ENCODE results near the gene LMNB1.

LMNB1 gene

GRCh38 chr5:126857472-126858410 is 80.8 kb downstream of the LMNB1 start:
- no peak for DNase-seq

GRCh38 chr5:126858441-126858840 is 81.5 kb downstream of the LMNB1 start:
- no peak for DNase-seq

- DNase-seq: no peak
Observed at GRCh38 chr5:126863402-126863801, 86.5 kb downstream of the LMNB1 start.

- no peak for DNase-seq
Observed at GRCh38 chr5:126864042-126864688, 87.2 kb downstream of the LMNB1 start.

GRCh38 chr5:126865299-126865698 is 88.4 kb downstream of the LMNB1 start:
- no peak for DNase-seq

- no peak for DNase-seq
Observed at GRCh38 chr5:126866851-126867636, 90.1 kb downstream of the LMNB1 start.

- no peak for DNase-seq
Observed at GRCh38 chr5:126868338-126869004, 91.5 kb downstream of the LMNB1 start.

GRCh38 chr5:126869005-126869451 is 92.1 kb downstream of the LMNB1 start:
- no peak for DNase-seq

- no peak for DNase-seq
Observed at GRCh38 chr5:126871441-126871840, 94.5 kb downstream of the LMNB1 start.

- DNase-seq: no peak
Observed at GRCh38 chr5:126872561-126873354, 95.8 kb downstream of the LMNB1 start.

- peak; percentile 33 for DNase-seq
Observed at GRCh38 chr5:126875303-126875785, 98.4 kb downstream of the LMNB1 start.

- DNase-seq: no peak
Observed at GRCh38 chr5:126877602-126878001, 100.7 kb downstream of the LMNB1 start.

GRCh38 chr5:126878085-126878484 is 101.1 kb downstream of the LMNB1 start:
- DNase-seq: no peak

GRCh38 chr5:126878634-126879033 is 101.7 kb downstream of the LMNB1 start:
- DNase-seq: no peak

- DNase-seq: no peak
Observed at GRCh38 chr5:126881821-126882600, 105.1 kb downstream of the LMNB1 start.

GRCh38 chr5:126883564-126884245 is 106.8 kb downstream of the LMNB1 start:
- DNase-seq: no peak

GRCh38 chr5:126884269-126884819 is 107.4 kb downstream of the LMNB1 start:
- no peak for DNase-seq

Data from NCI-H526 treated with DMSO at 0.1 percent for 48 hours (cell line).